Stimulated activated CD8-positive, alpha-beta memory T cell treated with anti-CD3 and anti-CD28 coated beads, Interleukin-4, amount 100 ng/mL, for 4 hours (primary cell): ENCODE results near the gene FMOD.

Source experiments
- DNase-seq, 2 donors: peaks; one replicate each; pipeline ENCODE4 v3.0.0-alpha.2; 2020; ENCODE audit warnings: low read depth in 2 of 2, low spot score in 1 of 2

Gene FMOD

GRCh38 chr1:203361945-203362719 is 11.2 kb upstream of the FMOD start:
- DNase-seq, result no peak

GRCh38 chr1:203360547-203361185 is 9.7 kb upstream of the FMOD start:
- no peak for DNase-seq

GRCh38 chr1:203359010-203359571 is 8.2 kb upstream of the FMOD start:
- no peak for DNase-seq

- no peak for DNase-seq
These were observed 3.3 kb upstream of the FMOD start for GRCh38 chr1:203354246-203354645.

- DNase-seq, result no peak
These were observed 2.6 kb upstream of the FMOD start for GRCh38 chr1:203353486-203353885.

- DNase-seq, result no peak
These were observed 973 bp downstream of the FMOD start for GRCh38 chr1:203349773-203350524.

- DNase-seq, result no peak
These were observed 1.8 kb downstream of the FMOD start for GRCh38 chr1:203349166-203349565.

GRCh38 chr1:203346769-203347102 is 4.2 kb downstream of the FMOD start:
- no peak for DNase-seq

GRCh38 chr1:203346060-203346768 is 4.7 kb downstream of the FMOD start:
- no peak for DNase-seq

GRCh38 chr1:203343956-203344754 is 6.8 kb downstream of the FMOD start:
- no peak for DNase-seq

GRCh38 chr1:203342192-203342940 is 8.6 kb downstream of the FMOD start:
- no peak for DNase-seq

GRCh38 chr1:203340112-203340790 is 10.7 kb downstream of the FMOD start:
- no peak for DNase-seq

- peak in 1 of 2 donors; percentile 35 for DNase-seq
These were observed 12.4 kb downstream of the FMOD start for GRCh38 chr1:203338335-203339036.

- DNase-seq, result no peak
These were observed 14.8 kb downstream of the FMOD start for GRCh38 chr1:203336097-203336496.

- no peak for DNase-seq
These were observed 15.4 kb downstream of the FMOD start for GRCh38 chr1:203335503-203335902.

- no peak for DNase-seq
These were observed 19.7 kb downstream of the FMOD start for GRCh38 chr1:203331224-203331623.

GRCh38 chr1:203328714-203329122 is 22.2 kb downstream of the FMOD start:
- no peak for DNase-seq

- DNase-seq, result no peak
These were observed 23.1 kb downstream of the FMOD start for GRCh38 chr1:203327684-203328457.
